Sigmoid colon (tissue), 4 donors: ENCODE measurements around the gene FBXO48.

Source experiments
- CTCF ChIP-seq, 4 experiments: fragments of 450-650 bp in 3 of 4; fragments of 200-600 bp in 1 of 4; IDR thresholded peaks; one replicate each; pipeline ENCODE4 v1.5.1; 2016 to 2019; ENCODE audit warnings: antibody characterized with exemption in 4 of 4, mild to moderate bottlenecking in 3 of 4, moderate library complexity in 2 of 4
- EP300 ChIP-seq, 4 donors: sonication (generic); formaldehyde crosslinking; IDR thresholded peaks; one replicate each; pipeline ENCODE4 v1.6.1; 2017; ENCODE audit warnings: antibody characterized with exemption in 4 of 4
- POLR2A ChIP-seq, 2 donors: fragments of 450-650 bp; IDR thresholded peaks; one replicate each; pipeline ENCODE4 v1.6.1; 2016; ENCODE audit warnings: antibody characterized with exemption in 2 of 2, mild to moderate bottlenecking in 2 of 2, moderate library complexity in 2 of 2
- POLR2AphosphoS5 ChIP-seq, 4 donors: sonication (generic); formaldehyde crosslinking; IDR thresholded peaks; one replicate each; pipeline ENCODE4 v1.6.1; 2017; ENCODE audit warnings: antibody characterized with exemption in 4 of 4

- TF ChIP-seq POLR2AphosphoS5 (IDR thresholded peaks at IDR 0.05) = no peak
- no peak for TF ChIP-seq CTCF (IDR thresholded peaks at IDR 0.05)
- no peak for TF ChIP-seq EP300 (IDR thresholded peaks at IDR 0.05)
- no peak for TF ChIP-seq POLR2A (IDR thresholded peaks at IDR 0.05)
These were observed 50.9 kb downstream of the FBXO48 start for GRCh38 chr2:68416081-68416675.
